H9 (cell line): ENCODE results near the gene MOG. TPM values are rescaled to one million over a fixed set of nuclear protein-coding genes. Genes with fewer than 3 reads are reported as not detected.

Experiments used
- DNase-seq: peaks from one replicate; pipeline ENCODE4 v3.0.0-alpha.2; 2017
- H2AFZ ChIP-seq: one replicate; pipeline ENCODE4 v1.6.1; 2013; ENCODE audit warnings: mild to moderate bottlenecking, low read length, control low read depth, moderate library complexity
- H2AK5ac ChIP-seq: 2 replicates; pipeline ENCODE4 v1.6.1; 2013; ENCODE audit warnings: low read length, control low read depth, mixed read lengths; ENCODE audit not compliant: insufficient read length
- H2BK120ac ChIP-seq: one replicate; pipeline ENCODE4 v1.6.1; 2013; ENCODE audit warnings: low read depth, mild to moderate bottlenecking, low read length, control low read depth, inconsistent platforms; ENCODE audit not compliant: poor library complexity, severe bottlenecking
- H2BK12ac ChIP-seq: 2 replicates; pipeline ENCODE4 v1.6.1; 2013; ENCODE audit warnings: low read length, control low read depth, mixed read lengths, low read depth; ENCODE audit not compliant: insufficient read length
- H2BK15ac ChIP-seq: 2 replicates; pipeline ENCODE4 v1.6.1; 2013; ENCODE audit warnings: low read depth, low read length, control low read depth
- H2BK20ac ChIP-seq: one replicate; pipeline ENCODE4 v1.6.1; 2013; ENCODE audit warnings: low read depth, mild to moderate bottlenecking, low read length, control low read depth, inconsistent platforms; ENCODE audit not compliant: poor library complexity, severe bottlenecking
- H2BK5ac ChIP-seq: 2 replicates; pipeline ENCODE4 v1.6.1; 2013; ENCODE audit warnings: low read length, control low read depth, mixed read lengths; ENCODE audit not compliant: insufficient read length
- H3K14ac ChIP-seq: 2 replicates; pipeline ENCODE4 v1.6.1; 2013; ENCODE audit warnings: low read length, control low read depth; ENCODE audit not compliant: insufficient read depth
- H3K18ac ChIP-seq: 2 replicates; pipeline ENCODE4 v1.6.1; 2013; ENCODE audit warnings: low read depth, mild to moderate bottlenecking, mixed read lengths, low read length, control low read depth; ENCODE audit not compliant: insufficient read length
- H3K23ac ChIP-seq: 2 replicates; pipeline ENCODE4 v1.6.1; 2013; ENCODE audit warnings: low read length, control low read depth, mixed read lengths, low read depth; ENCODE audit not compliant: insufficient read length
- H3K23me2 ChIP-seq: 2 replicates; pipeline ENCODE4 v1.6.1; 2013; ENCODE audit warnings: low read depth, mild to moderate bottlenecking, mixed read lengths, low read length, control low read depth; ENCODE audit not compliant: insufficient read length, poor library complexity, severe bottlenecking
- H3K27ac ChIP-seq: 2 replicates; pipeline ENCODE4 v1.5.1; 2013; ENCODE audit warnings: low read length, control low read depth, mixed read lengths, low read depth; ENCODE audit not compliant: insufficient read length
- H3K27me3 ChIP-seq: 2 replicates; pipeline ENCODE4 v1.6.1; 2013; ENCODE audit warnings: low read length, control low read depth, inconsistent platforms; ENCODE audit not compliant: insufficient read depth
- H3K4ac ChIP-seq: 2 replicates; pipeline ENCODE4 v1.6.1; 2013; ENCODE audit warnings: low read depth, mild to moderate bottlenecking, control low read depth, inconsistent platforms, low read length, moderate library complexity
- H3K4me1 ChIP-seq: 2 replicates; pipeline ENCODE4 v1.6.1; 2013; ENCODE audit warnings: low read length, control low read depth, inconsistent platforms; ENCODE audit not compliant: insufficient read depth
- H3K4me2 ChIP-seq: 2 replicates; pipeline ENCODE4 v1.6.1; 2013; ENCODE audit warnings: low read length, control low read depth, mixed read lengths; ENCODE audit not compliant: insufficient read length, insufficient read depth
- H3K56ac ChIP-seq: 2 replicates; pipeline ENCODE4 v1.6.1; 2013; ENCODE audit warnings: low read depth, mild to moderate bottlenecking, mixed read lengths, low read length, control low read depth; ENCODE audit not compliant: insufficient read length
- H3K79me1 ChIP-seq: 2 replicates; pipeline ENCODE4 v1.6.1; 2013; ENCODE audit warnings: low read depth, mild to moderate bottlenecking, moderate library complexity, low read length, control low read depth, inconsistent platforms; ENCODE audit not compliant: insufficient read depth, poor library complexity, severe bottlenecking
- H3K79me2 ChIP-seq: 2 replicates; pipeline ENCODE4 v1.6.1; 2013; ENCODE audit warnings: low read length, control low read depth, inconsistent platforms; ENCODE audit not compliant: insufficient read depth
- H3K9ac ChIP-seq: 2 replicates; pipeline ENCODE4 v1.6.1; 2013; ENCODE audit warnings: low read length, control low read depth, mixed read lengths; ENCODE audit not compliant: insufficient read length; ENCODE audit errors: extremely low read depth
- H3K9me3 ChIP-seq: one replicate; pipeline ENCODE4 v1.6.1; 2013; ENCODE audit warnings: low read depth, low read length, inconsistent platforms; ENCODE audit not compliant: control insufficient read depth
- H3T11ph ChIP-seq: one replicate; pipeline ENCODE4 v1.6.1; 2013; ENCODE audit warnings: mild to moderate bottlenecking, low read length, control low read depth, inconsistent platforms
- H4K20me1 ChIP-seq: one replicate; pipeline ENCODE4 v1.6.1; 2013; ENCODE audit not compliant: control insufficient read depth, insufficient read length, insufficient read depth
- H4K5ac ChIP-seq: 2 replicates; pipeline ENCODE4 v1.6.1; 2013; ENCODE audit warnings: low read depth, mild to moderate bottlenecking, mixed read lengths, low read length, control low read depth; ENCODE audit not compliant: insufficient read length
- H4K8ac ChIP-seq: replicated peaks from 2 replicates; pipeline ENCODE4 v1.6.1; 2013; ENCODE audit warnings: low read length, control low read depth, mixed read lengths, low read depth; ENCODE audit not compliant: insufficient read length
- H4K91ac ChIP-seq: 2 replicates; pipeline ENCODE4 v1.6.1; 2013; ENCODE audit warnings: low read depth, mild to moderate bottlenecking, moderate library complexity, mixed read lengths, low read length, control low read depth; ENCODE audit not compliant: insufficient read length
- H3K27ac Mint-ChIP-seq, 3 experiments: 2 replicates in 2 of 3; 3 replicates in 1 of 3; pipeline ENCODE4 v1.8.0; 2020 to 2021; ENCODE audit warnings: mixed read lengths in 3 of 3, mild to moderate bottlenecking in 1 of 3, moderate library complexity in 1 of 3
- H3K27me3 Mint-ChIP-seq: 2 replicates; pipeline ENCODE4 v1.8.0; 2021; ENCODE audit warnings: low read depth, mild to moderate bottlenecking, moderate library complexity, mixed read lengths
- H3K36me3 Mint-ChIP-seq, 3 experiments: 2 replicates in 2 of 3; 3 replicates in 1 of 3; pipeline ENCODE4 v1.8.0; 2020 to 2021; ENCODE audit warnings: low read depth in 3 of 3, mixed read lengths in 3 of 3; ENCODE audit not compliant: insufficient read depth in 1 of 3
- H3K4me1 Mint-ChIP-seq, 2 experiments: 2 replicates each; pipeline ENCODE4 v1.8.0; 2020; ENCODE audit warnings: mixed read lengths in 2 of 2
- H3K4me3 Mint-ChIP-seq, 2 experiments: 2 replicates in 1 of 2; 3 replicates in 1 of 2; pipeline ENCODE4 v1.8.0; 2020 to 2021; ENCODE audit warnings: mild to moderate bottlenecking in 2 of 2, mixed read lengths in 2 of 2, moderate library complexity in 1 of 2
- H3K9me3 Mint-ChIP-seq, 2 experiments: 2 replicates in 1 of 2; 3 replicates in 1 of 2; pipeline ENCODE4 v1.8.0; 2020; ENCODE audit warnings: mild to moderate bottlenecking in 2 of 2, mixed read lengths in 2 of 2, moderate library complexity in 1 of 2
- CTCF ChIP-seq: fragments of 200-600 bp; sonication (generic); conservative IDR thresholded peaks from 3 replicates; pipeline ENCODE4 v1.8.0; 2021; ENCODE audit warnings: antibody characterized with exemption, mild to moderate bottlenecking
- WGBS: extraction: QIAGEN DNeasy Blood & Tissue Kit; methylation state at CpG from one replicate; pipeline ENCODE4 v1.1.7; 2013; ENCODE audit warnings: missing lambda C conversion rate, low lambda C conversion rate, mixed read lengths; ENCODE audit not compliant: insufficient read length; ENCODE audit errors: extremely low coverage; 5-methylcytosine and 5-hydroxymethylcytosine counted together
- total RNA-seq: library from RNA; stranded (reverse); gene quantifications from 2 replicates; pipeline ENCODE4 v1.2.1, GENCODE V29; 2021

Gene MOG
- total RNA-seq, 1 experiment from 2014 or later, result 0.55 TPM

GRCh38 chr6:29652198-29652584 lies 4.7 kb upstream of the MOG start:
- no peak overlapping the region for H2BK20ac ChIP-seq
- no CpG with 5 or more reads among the region's 10 CpGs for WGBS
- no peak overlapping the region for H3K18ac ChIP-seq
- H3K14ac ChIP-seq, result no peak overlapping the region
- DNase-seq, result no peak
- TF ChIP-seq CTCF, result no peak
- no peak overlapping the region for H3T11ph ChIP-seq
- H4K91ac ChIP-seq, result no peak overlapping the region
- H2AK5ac ChIP-seq, result no peak overlapping the region
- H2BK5ac ChIP-seq, result no peak overlapping the region
- H3K9me3 Mint-ChIP-seq, result no peaks in the 10 kb centered on the region
- no peak overlapping the region for H2BK120ac ChIP-seq
- no peaks in the 10 kb centered on the region for H3K79me2 ChIP-seq
- H3K23me2 ChIP-seq, result no peaks in the 10 kb centered on the region
- H3K56ac ChIP-seq, result no peak overlapping the region
- H3K4me3 Mint-ChIP-seq, result no peak overlapping the region
- peaks cover 8% of the 10 kb centered on the region for H3K4me1 ChIP-seq
- no peak overlapping the region for H3K9ac ChIP-seq
- no peaks in the 10 kb centered on the region for H3K79me1 ChIP-seq
- no peak overlapping the region for H4K8ac ChIP-seq
- no peak overlapping the region for H3K23ac ChIP-seq
- H3K27me3 Mint-ChIP-seq, result no peaks in the 10 kb centered on the region
- H3K9me3 ChIP-seq, result no peaks in the 10 kb centered on the region
- H3K27ac ChIP-seq, result no peak overlapping the region
- H4K20me1 ChIP-seq, result no peaks in the 10 kb centered on the region
- no peaks in the 10 kb centered on the region for H3K36me3 Mint-ChIP-seq
- no peaks in the 10 kb centered on the region for H3K27me3 ChIP-seq
- H2BK15ac ChIP-seq, result no peak overlapping the region
- H3K27ac Mint-ChIP-seq, result no peak overlapping the region
- H2AFZ ChIP-seq, result no peak overlapping the region
- peaks cover 43 to 47% of the 10 kb centered on the region in 2 experiments for H3K4me1 Mint-ChIP-seq
- no peak overlapping the region for H4K5ac ChIP-seq
- H2BK12ac ChIP-seq, result no peak overlapping the region
- no peak overlapping the region for H3K4ac ChIP-seq
- H3K4me2 ChIP-seq, result no peak overlapping the region
